H1 (cell line): Measurements from ENCODE around the gene ECPAS. TPM values are rescaled to one million over a fixed set of nuclear protein-coding genes. Genes with fewer than 3 reads are reported as not detected.

Source experiments
- BACH1 ChIP-seq: IDR thresholded peaks from 2 replicates; pipeline ENCODE4 v1.6.1; 2012; ENCODE audit warnings: low read length, improper control_type of control experiment
- BCL11A ChIP-seq, 2 experiments: IDR thresholded peaks; one replicate each; pipeline ENCODE4 v1.6.1; 2011; ENCODE audit warnings: low read depth in 2 of 2, low read length in 2 of 2, mild to moderate bottlenecking in 2 of 2
- CHD7 ChIP-seq: fragments of 300-600 bp; sonication (generic); IDR thresholded peaks from 2 replicates; pipeline ENCODE4 v1.7.1; 2012; ENCODE audit warnings: low read length, moderate library complexity, mild to moderate bottlenecking, inconsistent platforms; ENCODE audit not compliant: insufficient replicate concordance
- CTBP2 ChIP-seq: IDR thresholded peaks from 2 replicates; pipeline ENCODE4 v1.7.0; 2011; ENCODE audit warnings: borderline replicate concordance, mild to moderate bottlenecking, moderate library complexity, mixed read lengths, low read length; ENCODE audit not compliant: insufficient read depth, insufficient read length
- POLR2A ChIP-seq, 2 experiments: IDR thresholded peaks; 1 replicate in 1 of 2; 2 replicates in 1 of 2; pipeline ENCODE4 v1.6.1; 2011; ENCODE audit warnings: low read depth in 2 of 2, low read length in 2 of 2, mild to moderate bottlenecking in 2 of 2; ENCODE audit errors: control extremely low read depth in 1 of 2
- RNF2 ChIP-seq: fragments of 200-900, 300-1000 bp; sonication (generic); IDR thresholded peaks from 2 replicates; pipeline ENCODE4 v1.7.1; 2016; ENCODE audit warnings: borderline replicate concordance, low read depth, mild to moderate bottlenecking, antibody characterized with exemption, low read length; ENCODE audit not compliant: poor library complexity, severe bottlenecking; ENCODE audit errors: missing control alignments
- TCF12 ChIP-seq: IDR thresholded peaks from 2 replicates; pipeline ENCODE4 v1.6.1; 2011; ENCODE audit warnings: low read depth, mild to moderate bottlenecking, low read length
- polyA plus RNA-seq, 7 experiments: library from polyadenylated mRNA; depleted of rRNA in 3 of 7; stranded (reverse) in 5 of 7; unstranded in 2 of 7; fragments of >200 nt in 5 of 7; fragments of 200-250 nt in 2 of 7; gene quantifications; 1 replicate in 5 of 7; 2 replicates in 1 of 7; 4 replicates in 1 of 7; pipeline versions ENCODE4 v1.2.1 to v1.2.3, GENCODE V29; 2011 to 2013; ENCODE audit warnings: missing spikeins in 2 of 7, mixed read lengths in 2 of 7
- total RNA-seq: library from RNA; stranded (reverse); fragmentation: NEBNext Ultra II Directional; extraction: Animal tissue kit (Norgen Biotek cat#: 25700); gene quantifications from 2 replicates; pipeline ENCODE4 v1.2.1, GENCODE V29; 2021

Gene ECPAS
- total and polyA plus RNA-seq, 2 of the 8 experiments (the other 6 are each of a cell fraction or from before 2014, with no cell fraction given), result 20.9 to 131 TPM

- no peak for TF ChIP-seq CHD7
- no peak for TF ChIP-seq TCF12
- TF ChIP-seq POLR2A (IDR thresholded peaks at IDR 0.05; ENCODE audit: control extremely low read depth in 1 of 2, low read depth in 2 of 2, low read length in 2 of 2), result no peak
- TF ChIP-seq CTBP2, result no peak
- no peak for TF ChIP-seq BACH1
- TF ChIP-seq RNF2, result no peak
- no peak for TF ChIP-seq BCL11A (IDR thresholded peaks at IDR 0.05; ENCODE audit: low read depth in 2 of 2, low read length in 2 of 2)
Measured at GRCh38 chr9:111463048-111463447, 21.1 kb downstream of the ECPAS start (continued).
